Measurements from ENCODE around the gene TRAPPC14.
A peak's percentile ranks its signal among the peaks of the same experiment; 100 is the strongest.

Gene TRAPPC14

GRCh38 chr7:100122568-100122967, 36.0 kb downstream of the TRAPPC14 start:
- DNase-seq: peak; percentile 21

DNA sequence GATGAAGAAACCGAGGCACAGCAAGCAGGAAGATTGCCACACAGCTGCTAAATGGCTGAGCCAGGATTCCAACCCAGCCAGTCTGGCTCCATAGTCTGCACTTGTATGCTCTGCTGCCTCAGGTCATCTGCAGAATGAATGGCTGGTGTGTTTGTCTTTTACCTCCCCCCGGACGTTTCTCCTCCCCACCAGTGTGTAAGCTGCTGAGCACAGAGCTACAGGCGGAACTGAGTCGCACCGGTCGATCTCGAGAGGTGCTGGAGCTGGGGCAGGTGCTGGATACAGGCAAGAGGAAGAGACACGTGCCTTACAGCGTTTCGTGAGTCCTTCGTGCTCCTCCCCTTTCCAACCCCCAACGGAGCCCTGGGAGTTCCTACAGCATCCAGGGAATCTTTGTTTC, 36.5 kb downstream of the TRAPPC14 start:
- peak; percentile 92 for DNase-seq

DNA sequence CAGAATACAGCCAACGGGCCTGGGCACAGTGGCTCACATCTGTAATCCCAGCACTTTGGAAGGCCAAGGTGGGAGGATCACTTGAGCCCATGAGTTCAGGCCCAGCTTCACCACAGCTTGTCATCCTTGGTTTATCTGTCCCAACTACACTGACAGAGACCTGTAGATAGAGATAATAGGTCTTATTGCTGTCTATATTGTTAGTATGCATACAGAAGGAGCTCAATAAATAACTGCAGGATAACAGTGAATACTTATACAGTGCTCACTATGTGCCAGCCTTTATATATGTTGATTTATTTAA, 37.8 kb downstream of the TRAPPC14 start:
- DNase-seq: no peak

DNA sequence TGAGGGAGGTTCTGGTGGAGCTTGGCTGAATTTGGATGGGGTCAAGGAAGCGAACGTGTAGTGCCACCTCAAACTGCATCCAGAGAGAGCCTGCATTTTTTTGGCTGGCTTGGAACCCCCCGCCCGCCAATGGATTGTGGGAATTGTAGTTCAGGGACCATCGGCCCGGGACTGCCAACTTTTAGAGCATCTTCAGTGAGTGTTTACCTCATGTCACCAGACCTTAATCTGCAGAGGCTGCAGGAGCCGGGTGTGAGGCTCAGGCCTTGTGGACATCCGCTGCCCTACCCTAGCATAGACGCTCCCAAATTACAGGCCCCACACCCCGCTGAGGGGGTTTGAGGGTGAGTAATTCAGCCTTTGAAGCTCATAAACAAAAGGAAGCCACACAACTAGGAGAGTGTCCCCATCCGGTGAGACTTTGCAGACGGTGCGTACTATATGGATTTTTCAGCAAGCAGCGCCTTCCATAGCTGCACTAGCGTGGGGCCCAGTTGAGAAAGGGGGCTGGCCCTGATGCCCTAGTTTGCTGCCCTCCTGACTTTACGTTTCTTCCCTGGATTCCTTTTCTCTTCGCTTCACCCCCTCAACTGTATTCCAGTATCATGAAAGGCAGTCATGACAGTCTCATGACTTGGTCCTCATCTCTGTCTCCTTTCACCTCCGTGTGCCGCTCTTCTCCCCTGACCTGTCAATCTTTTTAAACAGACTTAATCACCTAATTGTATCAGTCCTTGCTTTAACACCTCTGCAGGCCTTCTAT, 38.4 kb downstream of the TRAPPC14 start:
- no peak for DNase-seq

DNA sequence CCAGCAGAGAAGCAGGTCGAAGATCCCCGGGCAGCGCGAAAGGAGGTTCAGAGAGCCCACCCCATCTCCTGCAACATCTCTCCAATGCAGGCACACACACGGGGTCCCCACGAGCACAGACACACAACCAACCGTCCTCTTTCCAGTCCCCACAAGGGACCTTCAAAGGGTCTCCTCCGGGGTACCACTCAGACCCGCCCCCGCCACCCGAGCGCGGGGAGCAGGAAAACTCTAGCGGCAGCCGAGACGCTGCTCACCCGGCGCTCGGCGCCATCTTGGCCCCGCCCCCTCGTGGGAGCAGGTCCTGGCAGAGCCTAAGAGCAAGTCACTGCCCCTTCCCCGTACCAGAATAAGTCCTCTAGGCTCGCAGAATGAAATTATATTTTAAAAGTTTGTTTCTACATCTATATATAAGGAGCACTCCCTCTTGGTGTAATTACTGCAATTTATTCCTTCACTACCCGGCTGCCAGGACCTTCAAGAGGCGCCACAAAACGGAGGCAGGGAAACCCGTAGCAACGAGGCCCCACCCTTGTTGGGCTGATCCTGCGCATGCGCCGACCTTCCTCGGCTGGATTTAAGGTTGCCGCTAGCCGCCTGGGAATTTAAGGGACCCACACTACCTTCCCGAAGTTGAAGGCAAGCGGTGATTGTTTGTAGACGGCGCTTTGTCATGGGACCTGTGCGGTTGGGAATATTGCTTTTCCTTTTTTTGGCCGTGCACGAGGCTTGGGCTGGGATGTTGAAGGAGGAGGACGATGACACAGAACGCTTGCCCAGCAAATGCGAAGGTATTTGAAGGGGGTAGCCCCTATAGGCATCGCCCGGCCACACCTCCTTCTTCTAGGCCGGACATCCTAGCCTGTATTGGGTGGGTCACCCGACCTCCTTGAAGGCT, 39.2 kb downstream of the TRAPPC14 start, which contains the start of the genes CNPY4 and TAF6:
Gene CNPY4 (plus strand): TSS at position 563 of the 898 bp plus-strand sequence. CDS start 111 bp downstream, at position 674.
Gene TAF6 (minus strand): TSS at position 287 of the 898 bp plus-strand sequence. CDS start 5,149 bp downstream, outside the sequence.
- peak; percentile 96 for DNase-seq

DNA sequence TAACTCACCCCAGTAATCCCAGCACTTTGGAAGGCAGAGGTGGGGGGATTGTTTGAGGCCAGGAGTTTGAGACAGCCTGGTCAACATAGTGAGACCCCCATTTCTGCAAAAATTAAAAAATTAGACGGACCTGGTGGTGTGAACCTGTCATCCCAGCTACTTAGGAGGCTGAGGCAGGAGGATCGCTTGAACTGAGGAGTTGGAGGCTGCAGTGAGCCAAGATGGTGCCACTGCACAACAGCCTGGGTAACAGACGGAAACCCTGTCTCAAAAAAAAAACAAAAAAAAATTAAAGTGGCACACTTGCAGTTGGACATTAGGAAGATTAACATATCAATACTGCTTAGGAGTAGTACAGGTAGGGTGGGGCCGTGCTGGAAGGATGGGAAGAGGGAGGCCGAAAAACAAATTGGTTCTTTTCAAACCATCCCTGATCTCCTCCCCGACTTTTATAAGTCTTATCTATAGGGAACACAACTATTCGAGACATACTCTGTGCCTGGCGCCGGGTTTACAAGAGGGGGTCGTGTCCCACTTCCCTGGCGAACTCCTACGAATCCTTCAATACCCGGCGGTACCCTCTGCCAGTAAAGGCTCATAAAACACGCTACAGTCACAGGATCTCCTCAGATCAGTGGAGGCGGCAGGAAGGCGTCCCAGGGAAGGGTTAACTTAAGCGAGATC, 40.0 kb downstream of the TRAPPC14 start:
- DNase-seq: no peak

GRCh38 chr7:100115026-100115425, 43.5 kb downstream of the TRAPPC14 start:
- no peak for DNase-seq

GRCh38 chr7:100111914-100112313, 46.6 kb downstream of the TRAPPC14 start:
- no peak for DNase-seq

DNA sequence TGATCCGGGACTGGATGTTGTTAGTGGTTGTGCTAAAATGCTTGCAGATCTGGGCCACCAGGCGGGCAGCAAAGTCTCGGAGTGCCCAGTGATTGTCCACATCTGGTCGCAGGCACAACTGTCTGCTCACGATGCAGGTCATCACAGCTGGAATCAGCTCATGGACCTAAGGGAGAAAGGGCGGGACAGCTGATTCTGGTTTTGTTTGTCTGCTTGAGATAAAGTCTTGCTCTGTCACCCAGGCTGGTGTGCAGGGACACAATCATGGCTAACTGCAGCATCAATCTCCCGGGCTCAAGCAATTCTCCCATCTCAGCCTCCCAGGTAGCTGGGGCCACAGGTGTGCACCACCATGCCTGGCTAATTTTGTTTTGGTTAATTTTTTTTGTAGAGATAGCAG, 47.4 kb downstream of the TRAPPC14 start:
- DNase-seq: no peak

DNA sequence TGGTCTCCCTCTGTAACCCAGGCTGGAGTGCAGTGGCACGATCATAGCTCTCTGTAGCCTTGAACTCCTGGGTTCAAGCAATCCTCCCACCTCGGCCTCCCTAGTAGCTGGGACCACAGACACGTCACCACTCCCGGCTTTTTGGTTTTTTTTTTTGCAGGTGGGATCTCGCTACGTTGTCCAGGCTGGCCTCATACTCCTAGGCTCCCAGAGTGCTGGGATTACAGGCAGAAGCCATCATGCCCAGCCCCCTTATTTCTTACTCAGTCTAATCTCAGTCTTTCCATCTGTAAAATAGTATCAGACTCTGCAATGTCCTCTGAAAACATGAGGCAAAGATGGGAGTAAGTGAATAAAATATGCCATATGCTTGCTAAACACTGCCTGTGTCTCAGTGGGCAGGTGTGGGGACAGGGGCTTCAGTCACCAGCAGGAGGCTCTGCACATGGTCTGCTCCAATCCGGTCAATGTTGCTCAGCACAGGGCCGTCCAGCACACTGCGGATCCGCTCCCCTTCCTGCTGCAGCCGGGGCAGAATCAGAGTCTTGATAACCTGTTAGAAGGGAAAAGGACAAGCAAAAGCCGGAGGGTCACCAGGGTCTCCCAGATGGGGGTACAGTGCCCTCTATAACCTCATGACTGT, 48.9 kb downstream of the TRAPPC14 start:
- DNase-seq: no peak

- DNase-seq: no peak
Measured at GRCh38 chr7:100107890-100108289, 50.6 kb downstream of the TRAPPC14 start.

GRCh38 chr7:100107125-100107737, 51.3 kb downstream of the TRAPPC14 start:
- no peak for DNase-seq

DNA sequence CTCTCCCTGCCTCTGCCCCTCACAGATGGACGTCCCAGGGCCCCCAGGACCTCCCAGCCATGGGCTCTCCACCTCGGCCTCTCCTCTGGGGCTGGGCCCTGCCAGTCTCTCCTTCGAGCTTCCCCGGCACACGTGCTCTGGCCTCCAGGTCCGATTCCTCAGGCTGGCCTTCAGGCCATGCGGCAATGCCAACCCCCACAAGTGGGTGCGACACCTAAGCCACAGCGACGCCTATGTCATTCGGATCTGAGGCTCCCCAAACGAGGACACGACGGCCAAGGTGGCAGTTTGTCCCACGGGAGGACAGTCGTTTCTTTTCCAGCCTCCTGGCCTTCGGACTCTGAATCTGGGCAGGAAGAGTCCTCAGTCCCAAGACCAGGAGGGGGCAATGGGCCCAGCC, 51.9 kb downstream of the TRAPPC14 start:
- DNase-seq: no peak

- DNase-seq: no peak
Measured at GRCh38 chr7:100105534-100105933, 53.0 kb downstream of the TRAPPC14 start.
